Stomach (tissue), 9 donors: Measurements from ENCODE around the gene SVBP. TPM values are rescaled to one million over a fixed set of nuclear protein-coding genes. Genes with fewer than 3 reads are reported as not detected.

Experiments used
- DNase-seq, 2 donors: peaks; one replicate each; pipeline versions ENCODE4 v3.0.0 to v3.0.0-alpha.2; 2013 to 2019
- H3K27ac ChIP-seq, 5 donors: fragments of 200-600 bp in 4 of 5; sonication (generic) in 4 of 5; one replicate each; pipeline ENCODE4 v1.5.1; 2013 to 2019; ENCODE audit warnings: mild to moderate bottlenecking in 1 of 5, moderate library complexity in 1 of 5
- H3K27me3 ChIP-seq, 3 donors: fragments of 200-600 bp; sonication (generic); one replicate each; pipeline ENCODE4 v1.5.1; 2017 to 2019; ENCODE audit warnings: mixed run types in 1 of 3
- H3K36me3 ChIP-seq, 4 donors: fragments of 200-600 bp; sonication (generic); 1 replicate in 3 of 4; 2 replicates in 1 of 4; pipeline ENCODE4 v1.5.1; 2016 to 2019
- H3K4me1 ChIP-seq, 4 donors: fragments of 200-600 bp; sonication (generic); one replicate each; pipeline ENCODE4 v1.5.1; 2016 to 2019
- H3K4me3 ChIP-seq, 4 donors: fragments of 200-600 bp; sonication (generic) in 3 of 4; one replicate each; pipeline ENCODE4 v1.5.1; 2016 to 2019; ENCODE audit warnings: mild to moderate bottlenecking in 1 of 4
- H3K9me3 ChIP-seq, 4 donors: fragments of 200-600 bp; sonication (generic); one replicate each; pipeline ENCODE4 v1.5.1; 2016 to 2019
- EP300 ChIP-seq: sonication (generic); formaldehyde crosslinking; IDR thresholded peaks from one replicate; pipeline ENCODE4 v1.6.1; 2017; ENCODE audit warnings: antibody characterized with exemption
- POLR2A ChIP-seq, 4 donors: fragments of 450-650 bp; IDR thresholded peaks; one replicate each; pipeline ENCODE4 v1.6.1; 2016; ENCODE audit warnings: antibody characterized with exemption in 4 of 4, control low read depth in 2 of 4, mild to moderate bottlenecking in 1 of 4, moderate library complexity in 1 of 4
- POLR2AphosphoS5 ChIP-seq, 3 donors: sonication (generic); formaldehyde crosslinking; IDR thresholded peaks; one replicate each; pipeline ENCODE4 v1.6.1; 2016; ENCODE audit warnings: antibody characterized with exemption in 3 of 3
- WGBS, 5 donors: extraction: QIAGEN DNeasy Blood & Tissue Kit in 3 of 5; methylation state at CpG; one replicate each; pipeline versions ENCODE4 v1.1.5 to v1.1.7; 2013 to 2018; 5-methylcytosine and 5-hydroxymethylcytosine counted together
- intact Hi-C: fragments of 100-400 bp; cut with DNase I; formaldehyde crosslinking; loops from one replicate; pipeline ENCODE4 v1.15.1; 2023; ENCODE audit warnings: low total_unique reads
- polyA plus RNA-seq, 3 donors: library from polyadenylated mRNA; stranded (reverse); fragments of 200-250 nt; gene quantifications; one replicate each; pipeline ENCODE4 v1.2.3, GENCODE V29; 2013
- total RNA-seq, 5 donors: library from RNA; depleted of rRNA; stranded (reverse); fragments of >200 nt; gene quantifications; one replicate each; pipeline versions ENCODE4 v1.1.0 to v1.2.3, GENCODE V29; 2014 to 2016
- TF ChIP-seq, protein P1 (sequence below), 7 experiments: fragments of 450-650 bp in 4 of 7; fragments of 200-600 bp in 3 of 7; sonication (generic) in 3 of 7; IDR thresholded peaks; one replicate each; pipeline ENCODE4 v1.5.1; 2016 to 2019; ENCODE audit warnings: antibody characterized with exemption in 7 of 7, control low read depth in 2 of 7, mild to moderate bottlenecking in 1 of 7
- donor health status: healthy with polysubstance abuse.
- donor health status: Bipolar disorder and iron deficiency.
- donor health status: healthy.

Gene SVBP
- total and polyA plus RNA-seq, 8 donors: 11.2 to 51.2 (median 25.1) TPM; not detected in 1

DNA sequence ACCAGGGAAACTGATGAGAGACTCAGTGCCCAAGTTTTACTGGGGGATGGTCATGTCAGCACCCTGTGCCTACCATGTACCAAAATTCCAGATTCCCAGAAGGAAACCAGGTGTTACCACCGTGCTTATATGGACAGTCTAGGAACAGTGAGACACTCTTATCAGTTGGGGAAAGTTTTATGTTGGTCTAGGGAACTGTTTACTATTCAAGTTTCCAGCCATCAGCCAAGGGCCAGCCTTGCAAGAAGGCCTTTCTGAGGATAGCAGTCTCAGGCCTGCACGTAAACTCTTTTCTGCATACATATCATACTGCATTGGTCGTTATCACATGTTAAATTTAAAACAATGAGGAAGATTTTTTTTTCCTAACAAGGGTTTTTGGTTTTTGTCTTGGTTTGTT lies 19.8 kb downstream of the SVBP start:
- Histone ChIP-seq H3K27ac (no peak overlapping the region), H3K36me3 (no peaks in the 10 kb centered on the region), H3K4me3 (no peak overlapping the region), H3K4me1 (no peaks in the 10 kb centered on the region), H3K27me3 (no peaks in the 10 kb centered on the region), H3K9me3 (no peaks in the 10 kb centered on the region)
- intact Hi-C loops: no loop called here
- DNase-seq: no peak
- TF ChIP-seq POLR2AphosphoS5 (IDR thresholded peaks at IDR 0.05): no peak
- no peak for TF ChIP-seq EP300
- TF ChIP-seq POLR2A (IDR thresholded peaks at IDR 0.05): no peak
- TF ChIP-seq, protein P1, sequence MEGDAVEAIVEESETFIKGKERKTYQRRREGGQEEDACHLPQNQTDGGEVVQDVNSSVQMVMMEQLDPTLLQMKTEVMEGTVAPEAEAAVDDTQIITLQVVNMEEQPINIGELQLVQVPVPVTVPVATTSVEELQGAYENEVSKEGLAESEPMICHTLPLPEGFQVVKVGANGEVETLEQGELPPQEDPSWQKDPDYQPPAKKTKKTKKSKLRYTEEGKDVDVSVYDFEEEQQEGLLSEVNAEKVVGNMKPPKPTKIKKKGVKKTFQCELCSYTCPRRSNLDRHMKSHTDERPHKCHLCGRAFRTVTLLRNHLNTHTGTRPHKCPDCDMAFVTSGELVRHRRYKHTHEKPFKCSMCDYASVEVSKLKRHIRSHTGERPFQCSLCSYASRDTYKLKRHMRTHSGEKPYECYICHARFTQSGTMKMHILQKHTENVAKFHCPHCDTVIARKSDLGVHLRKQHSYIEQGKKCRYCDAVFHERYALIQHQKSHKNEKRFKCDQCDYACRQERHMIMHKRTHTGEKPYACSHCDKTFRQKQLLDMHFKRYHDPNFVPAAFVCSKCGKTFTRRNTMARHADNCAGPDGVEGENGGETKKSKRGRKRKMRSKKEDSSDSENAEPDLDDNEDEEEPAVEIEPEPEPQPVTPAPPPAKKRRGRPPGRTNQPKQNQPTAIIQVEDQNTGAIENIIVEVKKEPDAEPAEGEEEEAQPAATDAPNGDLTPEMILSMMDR (IDR thresholded peaks at IDR 0.05): no peak
- 60 to 72% (median 70%) methylated on average over 3 of the region's 3 CpGs for WGBS, 5 donors

DNA sequence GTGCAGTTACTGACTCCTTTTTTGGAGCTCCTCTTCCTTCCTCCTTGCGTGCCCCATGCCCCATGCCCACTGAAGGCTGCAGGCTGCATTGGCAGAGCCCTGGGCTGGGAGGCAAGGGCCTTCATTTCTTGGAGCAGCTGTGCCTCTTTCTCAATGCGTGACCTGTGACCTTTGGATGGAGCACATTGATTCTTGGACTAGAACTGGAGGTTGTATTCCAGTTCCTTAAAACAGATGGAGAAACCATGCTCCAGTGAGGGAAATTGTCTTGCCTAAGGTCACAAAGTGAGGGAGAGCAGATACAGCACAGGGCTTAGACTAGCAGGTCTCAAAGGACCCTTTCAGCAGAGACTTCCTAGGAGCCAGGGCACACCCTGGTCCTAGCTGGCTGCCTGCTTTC lies 23.4 kb downstream of the SVBP start:
- H3K27ac ChIP-seq: no peak overlapping the region
- TF ChIP-seq, protein P1 (IDR thresholded peaks at IDR 0.05): no peak
- TF ChIP-seq EP300: no peak
- TF ChIP-seq POLR2A (IDR thresholded peaks at IDR 0.05): no peak
- TF ChIP-seq POLR2AphosphoS5 (IDR thresholded peaks at IDR 0.05): no peak
- intact Hi-C loops: no loop called here
- H3K4me1 ChIP-seq: no peaks in the 10 kb centered on the region
- DNase-seq: no peak
- H3K9me3 ChIP-seq: no peaks in the 10 kb centered on the region
- no peaks in the 10 kb centered on the region for H3K36me3 ChIP-seq
- 83 to 95% (median 89%) methylated on average over 2 of the region's 2 CpGs for WGBS, 5 donors
- H3K27me3 ChIP-seq: no peaks in the 10 kb centered on the region
- H3K4me3 ChIP-seq: no peak overlapping the region

DNA sequence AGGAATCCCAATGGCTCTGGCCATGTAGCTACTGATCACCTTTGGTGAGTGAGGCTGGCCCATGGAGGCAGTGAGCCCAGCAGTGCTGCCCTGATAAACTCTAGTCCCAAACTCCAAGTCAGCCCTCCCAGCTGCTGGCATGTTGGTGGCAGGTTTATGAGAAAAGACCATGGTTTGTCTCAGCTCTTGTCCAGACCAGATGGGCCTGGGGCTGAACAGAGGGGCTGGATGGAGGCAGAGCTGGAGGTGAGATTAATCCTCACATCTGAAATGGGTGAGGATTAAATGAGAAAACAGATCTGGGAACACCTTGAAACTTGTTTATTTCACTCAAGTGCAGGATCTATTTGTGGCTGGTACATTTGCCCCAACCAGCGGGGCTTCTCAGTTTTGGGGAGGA lies 29.2 kb downstream of the SVBP start:
- no peak for DNase-seq
- Histone ChIP-seq H3K27me3 (peaks cover 0 to 13% (median 0%) of the 10 kb centered on the region in 3 donors), H3K9me3 (no peaks in the 10 kb centered on the region), H3K36me3 (peaks cover 0 to 5% (median 4%) of the 10 kb centered on the region in 4 donors), H3K4me1 (peaks cover 9 to 15% (median 14%) of the 10 kb centered on the region in 4 donors), H3K4me3 (no peak overlapping the region), H3K27ac (no peak overlapping the region)
- no peak for TF ChIP-seq POLR2AphosphoS5 (IDR thresholded peaks at IDR 0.05)
- no peak for TF ChIP-seq POLR2A (IDR thresholded peaks at IDR 0.05)
- TF ChIP-seq, protein P1 (IDR thresholded peaks at IDR 0.05): no peak
- intact Hi-C loops: no loop called here
- 95 to 100% (median 100%) methylated on average over 1 of the region's 1 CpG for WGBS, 5 donors

DNA sequence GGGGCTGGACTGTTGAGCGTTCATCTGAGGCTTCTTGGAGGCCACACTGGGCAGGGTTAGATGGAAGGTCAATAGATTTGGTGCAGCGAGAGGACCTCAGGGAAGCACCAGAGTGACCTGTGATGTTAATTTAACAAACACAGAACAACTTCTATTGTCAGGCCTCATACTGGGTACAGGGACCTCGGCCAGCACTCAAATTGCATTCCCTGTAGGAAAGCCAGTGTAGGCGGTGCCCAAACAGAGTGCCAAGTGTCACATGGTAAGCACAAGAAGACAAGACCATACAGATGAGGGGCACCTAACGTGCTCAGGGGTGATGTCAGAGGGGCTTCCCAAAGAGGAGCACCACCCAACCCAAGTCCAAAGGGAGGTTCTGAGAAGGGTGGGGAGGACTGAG lies 31.1 kb downstream of the SVBP start:
- intact Hi-C loops: no loop called here
- 81 to 90% (median 87%) methylated on average over 5 of the region's 5 CpGs for WGBS, 5 donors
- TF ChIP-seq EP300 (no peak), POLR2A (IDR thresholded peaks at IDR 0.05) (no peak), POLR2AphosphoS5 (IDR thresholded peaks at IDR 0.05) (no peak)
- TF ChIP-seq, protein P1 (IDR thresholded peaks at IDR 0.05): no peak

More for the DNA sequence above, 31.1 kb downstream of the SVBP start:
- Histone ChIP-seq H3K27ac (no peak overlapping the region), H3K4me1 (peaks cover 9 to 15% (median 14%) of the 10 kb centered on the region in 4 donors), H3K4me3 (no peak overlapping the region), H3K9me3 (no peaks in the 10 kb centered on the region), H3K36me3 (peaks cover 0 to 24% (median 17%) of the 10 kb centered on the region in 4 donors), H3K27me3 (peaks cover 0 to 13% (median 0%) of the 10 kb centered on the region in 3 donors)
- DNase-seq: no peak
